Neural cell (in vitro differentiated cells): Measurements from ENCODE around the gene ABHD17A.

Experiments used
- CTCF ChIP-seq: fragments of 450-650 bp; IDR thresholded peaks from 2 replicates; pipeline ENCODE4 v1.5.1; 2014; ENCODE audit warnings: antibody characterized with exemption, mild to moderate bottlenecking, moderate library complexity; ENCODE audit not compliant: poor library complexity, severe bottlenecking
- EP300 ChIP-seq: fragments of 450-650 bp; conservative IDR thresholded peaks from 2 replicates; pipeline ENCODE4 v1.6.1; 2014; ENCODE audit warnings: antibody characterized with exemption, mild to moderate bottlenecking, moderate library complexity; ENCODE audit not compliant: poor library complexity, severe bottlenecking
- EZH2 ChIP-seq: fragments of 200-600, 300-800 bp; shearing (Covaris generic), sonication (generic); IDR thresholded peaks from 2 replicates; pipeline ENCODE4 v1.6.1; 2014; ENCODE audit warnings: antibody characterized with exemption, low read length, borderline replicate concordance, mild to moderate bottlenecking; ENCODE audit not compliant: insufficient read depth, poor library complexity, severe bottlenecking
- MXI1 ChIP-seq: fragments of 450-650 bp; conservative IDR thresholded peaks from 2 replicates; pipeline ENCODE4 v1.6.1; 2014; ENCODE audit warnings: antibody characterized with exemption, mild to moderate bottlenecking; ENCODE audit not compliant: poor library complexity, severe bottlenecking
- POLR2AphosphoS5 ChIP-seq: IDR thresholded peaks from 2 replicates; pipeline ENCODE4 v1.6.1; 2012
- RAD21 ChIP-seq: fragments of 450-650 bp; conservative IDR thresholded peaks from 2 replicates; pipeline ENCODE4 v1.6.1; 2014; ENCODE audit warnings: antibody characterized with exemption, mild to moderate bottlenecking, moderate library complexity
- SMC3 ChIP-seq: fragments of 450-650 bp; conservative IDR thresholded peaks from 2 replicates; pipeline ENCODE4 v1.6.1; 2014; ENCODE audit warnings: antibody characterized with exemption, mild to moderate bottlenecking, moderate library complexity; ENCODE audit not compliant: poor library complexity
- TAF1 ChIP-seq: IDR thresholded peaks from 2 replicates; pipeline ENCODE4 v1.6.1; 2012; ENCODE audit warnings: low read depth
- TF ChIP-seq, protein P1 (sequence below): IDR thresholded peaks from 2 replicates; pipeline ENCODE4 v1.6.1; 2012; ENCODE audit warnings: borderline replicate concordance

DNA sequence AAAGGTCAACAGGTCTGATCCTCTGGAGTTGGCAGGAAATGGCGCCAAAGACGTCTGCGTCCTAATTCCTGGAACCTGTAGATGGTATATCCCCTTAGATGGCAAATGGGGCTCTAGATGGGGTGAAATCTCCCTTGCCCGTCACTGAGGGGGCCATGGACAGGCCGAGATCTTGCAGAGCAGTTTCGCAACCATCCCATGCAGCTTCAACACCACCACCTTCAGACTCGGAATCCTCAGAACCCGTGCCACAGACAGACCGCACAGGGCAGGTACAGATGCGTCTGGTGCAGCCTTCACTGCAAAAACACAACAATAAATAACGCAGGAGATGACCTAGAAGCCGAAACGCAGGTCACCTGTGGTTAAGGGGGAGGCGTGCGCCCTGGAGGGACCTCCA lies 54.7 kb downstream of the ABHD17A start:
- TF ChIP-seq TAF1 (no peak), CTCF (no peak), RAD21 (no peak), POLR2AphosphoS5 (no peak), MXI1 (no peak), SMC3 (no peak), EP300 (no peak), EZH2 (no peak)
- TF ChIP-seq, protein P1, sequence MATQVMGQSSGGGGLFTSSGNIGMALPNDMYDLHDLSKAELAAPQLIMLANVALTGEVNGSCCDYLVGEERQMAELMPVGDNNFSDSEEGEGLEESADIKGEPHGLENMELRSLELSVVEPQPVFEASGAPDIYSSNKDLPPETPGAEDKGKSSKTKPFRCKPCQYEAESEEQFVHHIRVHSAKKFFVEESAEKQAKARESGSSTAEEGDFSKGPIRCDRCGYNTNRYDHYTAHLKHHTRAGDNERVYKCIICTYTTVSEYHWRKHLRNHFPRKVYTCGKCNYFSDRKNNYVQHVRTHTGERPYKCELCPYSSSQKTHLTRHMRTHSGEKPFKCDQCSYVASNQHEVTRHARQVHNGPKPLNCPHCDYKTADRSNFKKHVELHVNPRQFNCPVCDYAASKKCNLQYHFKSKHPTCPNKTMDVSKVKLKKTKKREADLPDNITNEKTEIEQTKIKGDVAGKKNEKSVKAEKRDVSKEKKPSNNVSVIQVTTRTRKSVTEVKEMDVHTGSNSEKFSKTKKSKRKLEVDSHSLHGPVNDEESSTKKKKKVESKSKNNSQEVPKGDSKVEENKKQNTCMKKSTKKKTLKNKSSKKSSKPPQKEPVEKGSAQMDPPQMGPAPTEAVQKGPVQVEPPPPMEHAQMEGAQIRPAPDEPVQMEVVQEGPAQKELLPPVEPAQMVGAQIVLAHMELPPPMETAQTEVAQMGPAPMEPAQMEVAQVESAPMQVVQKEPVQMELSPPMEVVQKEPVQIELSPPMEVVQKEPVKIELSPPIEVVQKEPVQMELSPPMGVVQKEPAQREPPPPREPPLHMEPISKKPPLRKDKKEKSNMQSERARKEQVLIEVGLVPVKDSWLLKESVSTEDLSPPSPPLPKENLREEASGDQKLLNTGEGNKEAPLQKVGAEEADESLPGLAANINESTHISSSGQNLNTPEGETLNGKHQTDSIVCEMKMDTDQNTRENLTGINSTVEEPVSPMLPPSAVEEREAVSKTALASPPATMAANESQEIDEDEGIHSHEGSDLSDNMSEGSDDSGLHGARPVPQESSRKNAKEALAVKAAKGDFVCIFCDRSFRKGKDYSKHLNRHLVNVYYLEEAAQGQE: no peak
